RKO (cell line): ENCODE measurements around the gene CEP43.

Source experiments
- DNase-seq: peaks from one replicate; pipeline ENCODE4 v3.0.0-alpha.2; 2016; ENCODE audit warnings: low spot score

CEP43 gene

GRCh38 chr6:166969390-166970002 lies 29.7 kb upstream of the CEP43 start:
- DNase-seq, result no peak

GRCh38 chr6:166970091-166970490 lies 29.1 kb upstream of the CEP43 start:
- DNase-seq, result no peak

- DNase-seq, result no peak
Measured at GRCh38 chr6:166970776-166971175, 28.4 kb upstream of the CEP43 start.

DNA sequence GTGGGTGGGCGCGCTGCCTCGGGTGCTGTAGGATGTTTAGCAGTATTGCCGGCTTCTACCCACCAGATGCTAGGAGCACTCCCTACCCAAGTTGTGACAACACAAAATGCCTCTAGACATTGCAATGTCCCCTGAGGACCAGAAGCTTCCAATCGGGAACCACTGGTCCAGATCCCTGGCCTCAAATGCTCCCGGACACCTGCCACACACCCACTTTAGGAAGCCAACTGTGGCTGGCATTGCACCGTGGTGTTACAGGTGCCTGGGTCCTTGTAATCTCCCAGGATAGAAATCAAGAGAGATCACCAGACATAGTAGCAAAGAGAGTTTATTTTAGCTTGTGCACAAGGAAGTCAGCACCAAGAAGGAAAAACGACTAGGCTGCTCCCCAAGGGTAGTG lies 27.9 kb upstream of the CEP43 start:
- DNase-seq, result no peak

DNA sequence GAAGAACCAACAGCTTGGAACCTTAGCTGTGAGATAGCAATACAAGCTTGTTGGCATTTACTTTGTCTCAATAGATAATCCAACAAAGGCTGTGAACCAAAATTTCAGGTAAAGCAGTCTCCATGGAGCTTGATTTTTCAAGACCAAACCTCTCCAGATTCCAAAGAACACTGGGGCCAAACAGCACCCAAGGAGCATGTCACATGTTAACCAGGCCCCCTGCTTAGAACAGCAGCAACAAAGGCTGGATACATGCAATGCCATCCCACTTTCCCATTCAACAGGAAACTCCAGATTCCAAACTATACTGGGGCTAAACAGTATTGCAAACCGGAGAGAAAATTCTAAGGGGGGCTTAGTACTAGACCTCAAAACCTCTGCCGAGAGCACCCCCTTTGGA lies 27.1 kb upstream of the CEP43 start:
- no peak for DNase-seq

- no peak for DNase-seq
Measured at GRCh38 chr6:166976636-166977035, 22.6 kb upstream of the CEP43 start.

GRCh38 chr6:166977621-166978525 lies 21.3 kb upstream of the CEP43 start:
- DNase-seq, result no peak

- DNase-seq, result no peak
Measured at GRCh38 chr6:166980738-166981137, 18.5 kb upstream of the CEP43 start.

DNA sequence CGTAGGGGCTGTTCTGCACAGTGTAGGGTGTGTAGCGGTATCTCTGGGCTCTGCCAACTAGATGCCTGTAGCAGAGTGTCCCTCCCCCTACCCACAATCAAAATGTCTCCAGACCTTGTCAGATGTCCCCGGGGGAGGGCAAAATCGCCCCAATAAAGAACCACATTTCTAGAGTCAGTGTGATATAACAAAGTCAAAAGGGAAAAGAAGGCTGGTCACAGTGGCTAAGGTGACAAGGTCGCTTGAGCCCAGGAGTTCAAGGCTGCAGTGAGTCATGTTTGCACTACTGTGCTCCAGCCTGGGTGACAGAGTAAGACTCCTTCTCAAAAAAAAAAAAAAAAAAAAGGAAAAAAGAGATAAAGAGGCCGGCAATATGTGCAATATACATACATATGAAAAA lies 11.7 kb upstream of the CEP43 start:
- no peak for DNase-seq

GRCh38 chr6:166987930-166988329 lies 11.3 kb upstream of the CEP43 start:
- DNase-seq, result no peak

- DNase-seq, result no peak
Measured at GRCh38 chr6:166988674-166989201, 10.5 kb upstream of the CEP43 start.

GRCh38 chr6:166989427-166990032 lies 9.7 kb upstream of the CEP43 start:
- peak; percentile 34 for DNase-seq

DNA sequence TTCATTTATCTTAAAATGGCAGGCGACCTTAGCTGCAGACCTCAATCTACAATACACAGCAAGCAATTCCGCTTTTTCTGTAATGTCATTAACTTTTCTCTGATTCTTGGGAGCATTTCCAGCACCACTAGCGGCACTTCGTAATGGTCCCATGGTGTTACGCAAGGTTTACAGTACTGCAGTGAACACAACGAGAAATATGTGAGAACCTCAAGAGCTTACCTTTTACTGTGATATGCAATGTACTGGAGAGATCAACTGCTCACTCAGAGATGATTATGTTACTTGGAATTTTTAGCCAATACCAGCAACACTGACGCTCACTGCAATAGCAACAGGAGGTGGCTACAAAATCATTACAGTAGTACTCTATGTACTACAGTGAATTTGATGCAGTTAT lies 2.8 kb upstream of the CEP43 start:
- no peak for DNase-seq

- no peak for DNase-seq
Measured at GRCh38 chr6:166997348-166997747, 1.8 kb upstream of the CEP43 start.

DNA sequence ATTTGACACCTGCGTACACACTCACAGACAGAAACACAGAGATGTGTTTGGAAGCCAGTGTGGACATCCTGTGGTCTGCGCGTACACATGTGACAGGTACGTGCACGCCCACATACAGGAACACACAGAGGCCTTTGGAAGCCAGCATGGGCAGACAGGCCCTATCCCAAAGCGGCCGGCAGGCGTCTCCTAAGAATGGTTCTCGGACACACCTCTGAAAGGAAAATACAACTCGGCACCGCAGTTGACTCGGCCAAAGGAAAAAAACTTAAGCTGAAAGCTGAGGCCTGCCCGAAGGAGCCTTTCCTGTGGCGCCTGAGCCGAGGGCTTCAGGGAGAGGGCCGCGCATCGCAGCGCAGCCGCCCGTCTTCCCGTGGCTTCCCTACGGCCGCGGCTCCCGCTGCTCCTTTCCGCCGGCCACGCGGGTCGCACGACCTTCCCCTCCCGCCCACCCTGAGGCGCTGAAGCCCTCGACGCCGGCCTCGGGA lies 1.4 kb upstream of the CEP43 start:
- DNase-seq, result peak; percentile 90

DNA sequence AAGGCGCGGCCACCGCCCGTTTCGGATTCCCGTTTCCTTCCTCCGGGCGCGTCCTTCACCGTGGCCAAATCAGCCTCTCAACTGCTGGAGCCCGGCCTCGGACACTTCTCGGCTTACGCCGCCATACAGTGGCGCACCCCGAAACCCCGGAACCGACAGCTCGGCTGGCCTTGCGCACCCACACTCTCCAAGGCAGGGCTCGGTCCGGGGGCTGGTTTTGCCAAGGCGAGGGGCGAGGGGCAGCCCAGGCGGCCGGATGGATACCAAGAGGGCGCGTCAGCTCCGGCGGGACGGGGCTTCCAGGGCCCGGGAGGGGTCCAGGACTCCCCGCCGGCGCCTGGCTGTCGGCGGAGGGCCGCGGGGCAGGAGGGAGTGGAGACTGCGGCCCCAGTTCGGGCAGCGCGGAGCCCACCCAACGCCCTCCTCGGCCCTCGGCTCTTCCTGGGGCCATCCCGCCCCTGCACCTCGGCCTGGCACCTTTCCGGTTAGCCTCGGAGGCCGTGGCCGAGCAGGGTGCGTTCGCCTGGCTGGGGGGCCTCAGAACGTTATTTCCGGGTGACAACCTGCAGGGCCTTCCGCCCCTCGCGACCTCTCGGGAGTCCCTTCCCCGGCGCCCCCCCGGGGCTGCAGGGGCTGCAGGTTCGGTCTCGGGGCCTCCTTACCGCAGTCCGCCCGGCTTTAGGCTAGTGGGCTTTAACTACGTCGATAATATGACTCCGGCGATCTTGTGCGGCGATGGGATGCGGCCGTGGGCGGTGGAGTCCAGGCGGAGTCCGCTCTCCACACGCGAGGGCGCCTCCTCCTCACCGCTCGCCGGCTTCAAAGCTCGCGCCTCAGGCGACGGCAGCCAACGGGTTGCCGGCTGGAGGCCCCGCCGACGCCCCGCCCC lies 697 bp upstream of the CEP43 start:
- DNase-seq, result peak; percentile 20

DNA sequence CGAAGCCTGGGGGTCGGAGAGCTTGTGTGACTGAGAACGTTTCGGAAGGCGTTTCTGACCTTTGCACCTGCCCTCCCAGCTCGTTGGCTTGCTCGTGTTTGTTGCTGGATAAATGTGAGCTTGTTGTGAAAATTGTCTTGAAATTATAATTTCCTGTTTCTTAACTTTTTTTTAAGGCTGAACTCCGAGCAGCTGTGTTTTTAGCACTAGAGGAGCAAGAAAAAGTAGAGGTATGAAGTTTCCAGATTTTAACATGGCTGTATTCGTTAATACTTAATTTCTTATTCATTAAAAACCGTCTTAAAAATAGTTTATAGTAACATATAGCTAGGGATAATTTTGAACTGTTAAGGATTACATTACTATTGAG lies 672 bp downstream of the CEP43 start:
- peak; percentile 48 for DNase-seq

GRCh38 chr6:167000759-167001158 lies 1.6 kb downstream of the CEP43 start:
- no peak for DNase-seq

DNA sequence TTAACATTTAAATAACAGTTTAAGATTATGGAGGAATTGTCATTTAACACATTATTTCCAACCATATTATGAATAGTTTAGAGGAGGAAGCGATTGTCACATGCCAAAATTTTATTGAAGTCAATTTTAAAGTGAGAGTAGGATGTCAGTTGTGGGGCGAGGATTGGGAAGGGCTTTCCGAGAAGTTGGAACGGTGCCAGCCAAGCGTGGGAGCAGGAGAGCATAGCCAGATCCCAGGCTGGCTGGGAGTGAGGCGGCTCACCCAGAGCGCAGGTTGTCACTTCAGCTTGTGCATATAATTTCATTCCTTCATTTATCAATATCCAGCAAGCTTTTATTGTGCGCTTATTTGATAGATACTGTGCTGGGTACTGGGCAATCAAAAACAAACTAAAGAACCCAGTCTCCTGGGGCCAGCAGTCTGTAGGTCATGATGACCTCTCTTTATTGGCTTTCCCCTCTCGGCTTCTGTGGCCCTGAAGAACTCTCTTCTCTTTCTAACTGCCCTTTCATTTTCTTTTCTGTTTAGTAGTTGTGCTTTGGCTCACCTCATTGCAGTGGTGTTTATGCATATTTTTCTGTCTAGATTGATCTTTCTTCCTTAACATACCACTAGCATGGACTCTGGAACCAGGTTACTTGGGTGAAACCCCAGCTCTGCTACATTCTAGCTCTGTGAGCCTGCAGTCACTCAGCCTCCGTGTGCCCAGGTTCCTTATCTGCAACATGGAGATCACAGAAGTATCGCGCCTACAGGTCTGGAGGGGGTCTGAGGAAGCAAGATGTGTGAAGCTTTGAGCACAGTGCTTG lies 6.4 kb downstream of the CEP43 start:
- DNase-seq, result no peak

- DNase-seq, result no peak
Measured at GRCh38 chr6:167007985-167008384, 8.8 kb downstream of the CEP43 start.

DNA sequence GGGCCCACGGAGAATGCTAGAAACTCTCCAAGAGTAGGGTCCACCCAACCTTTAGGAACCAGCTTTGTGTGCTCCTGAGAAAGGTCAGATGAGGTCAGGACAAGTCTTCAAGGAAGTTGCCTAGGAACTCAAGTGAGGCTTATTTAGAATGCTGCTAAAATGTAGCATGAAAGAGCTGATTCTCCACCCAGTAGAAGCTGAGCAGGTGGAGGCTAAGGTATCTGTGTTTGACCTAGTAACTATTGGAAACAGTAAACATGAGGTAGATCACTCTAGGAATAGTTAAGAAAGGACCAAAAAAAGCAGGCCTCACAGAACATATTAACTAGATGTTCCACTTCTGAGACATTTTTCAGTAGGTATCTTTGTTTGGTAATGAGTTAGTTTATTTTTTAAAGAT lies 13.9 kb downstream of the CEP43 start:
- no peak for DNase-seq
